NCI-H2107 (cell line): ENCODE measurements around the gene SMAD3.

Experiments used
- DNase-seq: peaks from one replicate; lab custom pipeline; 2025; lab: John Stamatoyannopoulos, UW

The SMAD3 gene

GRCh38 chr15:67165254-67166253, 100.2 kb downstream of the SMAD3 start:
- DNase-seq = no peak

- DNase-seq = no peak
These were observed 101.0 kb downstream of the SMAD3 start for GRCh38 chr15:67166280-67167009.

GRCh38 chr15:67167091-67167490, 101.7 kb downstream of the SMAD3 start:
- DNase-seq = no peak

- no peak for DNase-seq
These were observed 103.3 kb downstream of the SMAD3 start for GRCh38 chr15:67168694-67169093.

GRCh38 chr15:67170143-67170925, 104.9 kb downstream of the SMAD3 start:
- no peak for DNase-seq

- DNase-seq = no peak
These were observed 106.1 kb downstream of the SMAD3 start for GRCh38 chr15:67171471-67171870.

GRCh38 chr15:67172172-67172571, 106.8 kb downstream of the SMAD3 start:
- DNase-seq = no peak

GRCh38 chr15:67173005-67173404, 107.6 kb downstream of the SMAD3 start:
- DNase-seq = no peak

GRCh38 chr15:67173786-67174185, 108.4 kb downstream of the SMAD3 start:
- no peak for DNase-seq

GRCh38 chr15:67174446-67174845, 109.0 kb downstream of the SMAD3 start:
- DNase-seq = no peak

- DNase-seq = no peak
These were observed 109.6 kb downstream of the SMAD3 start for GRCh38 chr15:67174864-67175573.

- no peak for DNase-seq
These were observed 110.3 kb downstream of the SMAD3 start for GRCh38 chr15:67175643-67176071.

GRCh38 chr15:67176195-67176971, 111.0 kb downstream of the SMAD3 start:
- no peak for DNase-seq

- no peak for DNase-seq
These were observed 112.3 kb downstream of the SMAD3 start for GRCh38 chr15:67177752-67178151.

GRCh38 chr15:67178569-67179210, 113.3 kb downstream of the SMAD3 start:
- no peak for DNase-seq

- DNase-seq = no peak
These were observed 114.1 kb downstream of the SMAD3 start for GRCh38 chr15:67179411-67179995.

GRCh38 chr15:67180035-67180434, 114.6 kb downstream of the SMAD3 start:
- DNase-seq = no peak

- DNase-seq = no peak
These were observed 115.3 kb downstream of the SMAD3 start for GRCh38 chr15:67180514-67181191.

- no peak for DNase-seq
These were observed 115.8 kb downstream of the SMAD3 start for GRCh38 chr15:67181221-67181639.
